Subcutaneous abdominal adipose tissue (tissue), 5 donors: ENCODE data around the gene OR4M1.
"Not testable (repeated sequence)": the region's sequence is repeated elsewhere in the genome, so short reads cannot be mapped to it uniquely, and the experiment has no call there.

ENCODE experiments used
- H3K27ac ChIP-seq: one replicate; pipeline ENCODE4 v1.7.0; 2013; ENCODE audit warnings: low read depth, mild to moderate bottlenecking, inconsistent platforms, low read length, moderate library complexity
- H3K27me3 ChIP-seq, 5 donors: one replicate each; pipeline ENCODE4 v1.7.0; 2013; ENCODE audit warnings: low read length in 5 of 5, inconsistent platforms in 1 of 5; ENCODE audit not compliant: control insufficient read depth in 5 of 5, insufficient read depth in 4 of 5
- H3K36me3 ChIP-seq, 5 donors: one replicate each; pipeline ENCODE4 v1.7.0; 2013; ENCODE audit warnings: low read length in 5 of 5; ENCODE audit not compliant: control insufficient read depth in 5 of 5, insufficient read depth in 5 of 5
- H3K4me1 ChIP-seq, 5 donors: one replicate each; pipeline ENCODE4 v1.7.0; 2013; ENCODE audit warnings: low read length in 5 of 5, mild to moderate bottlenecking in 3 of 5, moderate library complexity in 1 of 5; ENCODE audit not compliant: control insufficient read depth in 5 of 5, insufficient read depth in 5 of 5
- H3K4me3 ChIP-seq, 5 donors: one replicate each; pipeline ENCODE4 v1.7.0; 2013; ENCODE audit warnings: low read length in 5 of 5, low read depth in 1 of 5
- H3K9ac ChIP-seq, 5 donors: one replicate each; pipeline ENCODE4 v1.7.0; 2013; ENCODE audit warnings: low read length in 5 of 5, mild to moderate bottlenecking in 4 of 5, moderate library complexity in 3 of 5
- H3K9me3 ChIP-seq, 5 donors: one replicate each; pipeline ENCODE4 v1.7.0; 2013; ENCODE audit warnings: low read length in 5 of 5; ENCODE audit not compliant: control insufficient read depth in 5 of 5
- donor health status: healthy.
- donor health status: healthy.
- donor health status: healthy.
- donor health status: healthy.
- donor health status: healthy.

OR4M1 gene

DNA sequence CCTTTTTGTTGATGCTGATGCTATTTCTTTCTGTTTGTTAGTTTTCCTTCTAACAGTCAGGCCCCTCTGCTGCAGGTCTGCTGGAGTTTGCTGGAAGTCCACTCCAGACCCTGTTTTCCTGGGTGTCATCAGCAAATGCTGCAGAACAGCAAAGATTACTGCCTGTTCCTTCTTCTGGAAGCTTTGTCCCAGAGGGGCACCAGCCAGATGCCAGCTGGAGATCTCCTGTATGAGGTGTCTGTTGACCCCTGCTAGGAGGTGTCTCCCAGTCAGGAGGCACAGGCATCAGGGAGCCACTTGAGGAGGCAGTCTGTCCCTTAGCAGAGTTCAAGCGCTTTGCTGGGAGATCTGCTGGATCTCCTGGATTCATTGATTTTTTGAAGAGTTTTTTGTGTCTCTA, 46.6 kb downstream of the OR4M1 start:
- H3K9ac ChIP-seq, result not testable (repeated sequence)

GRCh38 chr14:19821016-19821415, 47.7 kb downstream of the OR4M1 start:
- not testable (repeated sequence) for H3K27ac ChIP-seq, H3K27me3 ChIP-seq, H3K4me1 ChIP-seq, H3K9me3 ChIP-seq, H3K36me3 ChIP-seq, H3K9ac ChIP-seq, H3K4me3 ChIP-seq

More for the DNA sequence above, 46.6 kb downstream of the OR4M1 start:
- H3K27me3 ChIP-seq, H3K4me3 ChIP-seq, H3K36me3 ChIP-seq, H3K27ac ChIP-seq, H3K4me1 ChIP-seq, H3K9me3 ChIP-seq: not testable (repeated sequence)

DNA sequence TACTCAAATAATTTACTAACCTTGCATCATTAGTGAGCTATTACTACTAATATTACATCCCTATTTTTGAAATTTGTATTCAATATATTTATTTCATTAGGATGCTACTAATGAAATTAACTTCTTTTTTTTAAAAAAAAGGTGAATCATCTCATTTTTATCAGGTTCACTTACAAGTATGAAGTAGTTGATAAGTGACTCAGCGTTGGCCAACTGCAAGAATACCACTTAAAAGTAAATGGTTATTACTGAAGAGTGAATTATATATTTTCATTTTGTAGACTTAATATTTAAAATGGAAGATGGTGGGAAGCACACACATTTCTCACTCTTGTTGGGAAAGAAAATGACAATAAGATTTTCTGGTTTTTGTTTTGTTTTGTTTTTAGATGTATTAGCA, 49.9 kb downstream of the OR4M1 start:
- H3K4me3 ChIP-seq, result no peak overlapping the region
- H3K4me1 ChIP-seq, result no peaks in the 10 kb centered on the region
- H3K27me3 ChIP-seq, result no peaks in the 10 kb centered on the region
- H3K27ac ChIP-seq, result no peak overlapping the region
- peaks cover 0 to 6% (median 0%) of the 10 kb centered on the region in 5 donors for H3K9me3 ChIP-seq
- no peaks in the 10 kb centered on the region for H3K36me3 ChIP-seq
- no peak overlapping the region for H3K9ac ChIP-seq

DNA sequence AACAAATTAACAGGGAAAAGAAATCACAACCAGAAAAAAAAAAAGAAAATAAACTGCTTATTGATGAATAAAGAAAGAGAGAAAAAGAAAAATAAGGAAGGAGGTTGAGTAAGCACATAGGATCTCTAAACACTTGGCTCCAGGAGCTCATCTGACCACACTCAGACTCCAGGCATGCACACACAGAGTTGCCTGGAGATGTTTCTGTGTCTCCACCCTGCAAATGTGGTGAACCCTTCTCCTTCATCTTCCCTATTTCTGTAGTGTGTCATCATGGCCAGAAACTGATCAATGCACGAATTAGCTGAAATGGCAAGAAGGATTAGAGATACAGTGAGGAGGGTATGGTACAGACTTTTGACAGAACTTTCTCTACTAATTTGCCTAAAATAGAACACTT, 50.5 kb downstream of the OR4M1 start:
- no peaks in the 10 kb centered on the region for H3K4me1 ChIP-seq
- H3K27ac ChIP-seq, result no peak overlapping the region
- H3K27me3 ChIP-seq, result no peaks in the 10 kb centered on the region
- no peak overlapping the region for H3K9ac ChIP-seq
- peaks cover 0 to 6% (median 0%) of the 10 kb centered on the region in 5 donors for H3K9me3 ChIP-seq
- H3K4me3 ChIP-seq, result no peak overlapping the region
- H3K36me3 ChIP-seq, result no peaks in the 10 kb centered on the region

DNA sequence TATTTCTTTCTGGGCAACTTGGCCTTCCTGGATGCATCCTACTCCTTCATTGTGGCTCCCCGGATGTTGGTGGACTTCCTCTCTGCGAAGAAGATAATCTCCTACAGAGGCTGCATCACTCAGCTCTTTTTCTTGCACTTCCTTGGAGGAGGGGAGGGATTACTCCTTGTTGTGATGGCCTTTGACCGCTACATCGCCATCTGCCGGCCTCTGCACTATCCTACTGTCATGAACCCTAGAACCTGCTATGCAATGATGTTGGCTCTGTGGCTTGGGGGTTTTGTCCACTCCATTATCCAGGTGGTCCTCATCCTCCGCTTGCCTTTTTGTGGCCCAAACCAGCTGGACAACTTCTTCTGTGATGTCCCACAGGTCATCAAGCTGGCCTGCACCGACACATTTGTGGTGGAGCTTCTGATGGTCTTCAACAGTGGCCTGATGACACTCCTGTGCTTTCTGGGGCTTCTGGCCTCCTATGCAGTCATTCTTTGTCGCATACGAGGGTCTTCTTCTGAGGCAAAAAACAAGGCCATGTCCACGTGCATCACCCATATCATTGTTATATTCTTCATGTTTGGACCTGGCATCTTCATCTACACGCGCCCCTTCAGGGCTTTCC, 54.4 kb downstream of the OR4M1 start:
- H3K27me3 ChIP-seq, H3K4me1 ChIP-seq, H3K27ac ChIP-seq, H3K4me3 ChIP-seq, H3K9ac ChIP-seq, H3K9me3 ChIP-seq, H3K36me3 ChIP-seq: not testable (repeated sequence)

- Histone ChIP-seq H3K9ac (no peak overlapping the region), H3K4me1 (no peaks in the 10 kb centered on the region), H3K4me3 (no peak overlapping the region), H3K9me3 (no peaks in the 10 kb centered on the region), H3K36me3 (no peaks in the 10 kb centered on the region), H3K27ac (no peak overlapping the region), H3K27me3 (no peaks in the 10 kb centered on the region)
Observed at GRCh38 chr14:19828314-19828713, 55.0 kb downstream of the OR4M1 start.
